Spleen (tissue), 3 donors: Measurements from ENCODE around the gene ARMC5.

Experiments used
- POLR2A ChIP-seq, 3 donors: fragments of 450-650 bp; IDR thresholded peaks; one replicate each; pipeline ENCODE4 v1.5.1; 2017; ENCODE audit warnings: antibody characterized with exemption in 3 of 3, mild to moderate bottlenecking in 1 of 3
- POLR2AphosphoS5 ChIP-seq, 3 donors: sonication (generic); formaldehyde crosslinking; IDR thresholded peaks; one replicate each; pipeline ENCODE4 v1.5.1; 2017; ENCODE audit warnings: antibody characterized with exemption in 3 of 3

GRCh38 chr16:31483081-31483480 lies 23.8 kb downstream of the ARMC5 start, which contains the start of gene SLC5A2:
- TF ChIP-seq POLR2AphosphoS5 (IDR thresholded peaks at IDR 0.05) (no peak), POLR2A (IDR thresholded peaks at IDR 0.05) (no peak)
